GM12865 (cell line): ENCODE results near the gene PTPRF.

Experiments
- DNase-seq: peaks from one replicate; pipeline ENCODE4 v3.0.0; 2010; ENCODE audit warnings: low read depth
- H3K4me3 ChIP-seq: 2 replicates; pipeline ENCODE4 v1.5.1; 2011; ENCODE audit warnings: mild to moderate bottlenecking, low read depth, low read length, control low read depth
- TF ChIP-seq, protein P1 (sequence below): IDR thresholded peaks from 2 replicates; pipeline ENCODE4 v1.5.1; 2011; ENCODE audit warnings: low read length, control low read depth, low read depth, inconsistent platforms; ENCODE audit not compliant: insufficient read depth; ENCODE audit errors: missing control alignments

PTPRF gene

GRCh38 chr1:43566382-43567044 lies 35.8 kb downstream of the PTPRF start:
- TF ChIP-seq, protein P1, sequence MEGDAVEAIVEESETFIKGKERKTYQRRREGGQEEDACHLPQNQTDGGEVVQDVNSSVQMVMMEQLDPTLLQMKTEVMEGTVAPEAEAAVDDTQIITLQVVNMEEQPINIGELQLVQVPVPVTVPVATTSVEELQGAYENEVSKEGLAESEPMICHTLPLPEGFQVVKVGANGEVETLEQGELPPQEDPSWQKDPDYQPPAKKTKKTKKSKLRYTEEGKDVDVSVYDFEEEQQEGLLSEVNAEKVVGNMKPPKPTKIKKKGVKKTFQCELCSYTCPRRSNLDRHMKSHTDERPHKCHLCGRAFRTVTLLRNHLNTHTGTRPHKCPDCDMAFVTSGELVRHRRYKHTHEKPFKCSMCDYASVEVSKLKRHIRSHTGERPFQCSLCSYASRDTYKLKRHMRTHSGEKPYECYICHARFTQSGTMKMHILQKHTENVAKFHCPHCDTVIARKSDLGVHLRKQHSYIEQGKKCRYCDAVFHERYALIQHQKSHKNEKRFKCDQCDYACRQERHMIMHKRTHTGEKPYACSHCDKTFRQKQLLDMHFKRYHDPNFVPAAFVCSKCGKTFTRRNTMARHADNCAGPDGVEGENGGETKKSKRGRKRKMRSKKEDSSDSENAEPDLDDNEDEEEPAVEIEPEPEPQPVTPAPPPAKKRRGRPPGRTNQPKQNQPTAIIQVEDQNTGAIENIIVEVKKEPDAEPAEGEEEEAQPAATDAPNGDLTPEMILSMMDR, result no peak
- no peak for DNase-seq
- no peak overlapping the region; the same call in 1 of the 2 replicates for H3K4me3 ChIP-seq

DNA sequence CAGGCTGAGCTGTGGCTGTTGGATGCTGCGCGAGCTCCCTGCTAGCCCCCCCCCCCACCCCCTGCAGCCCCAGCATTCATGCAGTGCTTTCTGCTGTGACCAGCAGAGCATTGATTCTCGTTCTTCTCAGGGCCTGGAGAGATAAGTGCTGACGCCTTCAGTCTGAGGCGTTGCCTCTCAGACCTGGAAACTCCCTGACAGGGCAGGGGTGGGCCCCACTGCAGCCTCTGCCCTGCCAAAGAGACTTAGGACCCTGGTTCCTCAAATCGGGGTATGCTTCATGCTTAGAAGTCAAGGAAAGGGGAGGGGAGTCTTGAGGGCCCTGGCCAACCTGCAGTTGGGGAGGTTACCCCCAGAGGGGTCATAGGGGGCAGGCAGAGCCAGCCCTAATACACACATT lies 38.5 kb downstream of the PTPRF start:
- TF ChIP-seq, protein P1, result no peak
- DNase-seq, result peak; percentile 35
- no peak overlapping the region for H3K4me3 ChIP-seq

GRCh38 chr1:43570277-43570676 lies 39.6 kb downstream of the PTPRF start:
- no peak overlapping the region for H3K4me3 ChIP-seq
- DNase-seq, result no peak
- TF ChIP-seq, protein P1, result no peak

DNA sequence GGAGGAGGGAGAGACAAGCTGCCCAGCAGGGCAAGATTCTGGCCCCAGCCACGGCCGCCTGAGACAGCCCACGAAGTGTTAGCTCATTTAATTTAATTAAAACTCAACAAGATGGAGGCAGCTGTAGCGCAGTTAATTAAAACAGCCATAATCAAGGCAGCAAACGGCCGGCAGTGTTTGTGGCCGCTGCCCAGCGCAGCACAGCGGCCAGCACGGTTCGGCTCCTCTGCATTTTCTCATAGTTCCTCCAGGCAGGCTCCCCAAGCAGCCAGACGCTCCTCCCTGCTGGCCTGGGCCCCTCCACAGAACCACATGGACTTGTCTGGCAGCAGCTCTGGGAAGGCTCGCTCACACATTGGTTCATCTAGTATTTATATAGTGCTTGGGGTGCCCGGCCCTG lies 40.0 kb downstream of the PTPRF start:
- TF ChIP-seq, protein P1, result no peak
- no peak for DNase-seq

GRCh38 chr1:43572084-43572483 lies 41.4 kb downstream of the PTPRF start:
- no peak for DNase-seq
- TF ChIP-seq, protein P1, result no peak
- H3K4me3 ChIP-seq, result no peak overlapping the region

More for the DNA sequence above, 40.0 kb downstream of the PTPRF start:
- H3K4me3 ChIP-seq, result no peak overlapping the region

GRCh38 chr1:43572538-43572937 lies 41.9 kb downstream of the PTPRF start:
- no peak for DNase-seq
- TF ChIP-seq, protein P1, result no peak

DNA sequence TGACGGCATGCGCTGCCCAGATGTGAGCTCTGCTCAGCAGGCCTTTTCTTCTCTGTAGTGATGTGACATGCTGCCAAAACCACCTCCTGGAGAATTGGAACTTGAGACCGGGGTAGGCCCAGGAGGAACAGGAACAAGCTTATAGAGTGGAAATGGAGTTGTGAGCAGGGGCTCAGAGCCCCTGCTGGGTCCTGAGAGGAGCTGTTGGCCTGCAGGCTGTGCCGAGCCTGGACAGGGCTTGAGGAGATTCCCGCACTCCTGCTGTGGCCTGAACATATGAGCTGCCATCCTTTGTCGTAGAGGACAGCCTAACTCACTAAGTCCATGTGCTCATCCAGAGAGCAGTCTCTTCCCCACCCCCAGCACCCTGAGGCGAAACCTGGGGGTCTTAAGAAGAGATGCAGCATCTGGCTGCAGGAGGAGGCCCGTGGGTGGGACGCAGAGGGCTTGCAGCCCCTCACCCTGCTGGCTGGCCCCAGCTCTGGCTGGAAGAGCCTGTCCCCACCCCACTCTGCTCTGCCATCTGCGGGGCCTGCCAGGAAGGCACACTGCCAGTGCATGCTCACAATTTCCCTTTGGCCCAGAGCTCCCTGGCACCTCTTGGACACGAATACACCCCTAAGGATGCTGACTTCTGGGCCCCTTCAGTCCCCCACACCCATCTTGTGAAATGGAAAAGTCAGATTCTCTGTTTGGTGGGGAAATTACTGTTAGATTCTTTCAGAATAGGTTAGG lies 42.5 kb downstream of the PTPRF start:
- DNase-seq, result no peak
- TF ChIP-seq, protein P1, result no peak
- no peak overlapping the region for H3K4me3 ChIP-seq

More at GRCh38 chr1:43572538-43572937, 41.9 kb downstream of the PTPRF start:
- no peak overlapping the region for H3K4me3 ChIP-seq
